Vagina (tissue), 2 donors: ENCODE results near the gene TSPAN9. TPM values are rescaled to one million over a fixed set of nuclear protein-coding genes. Genes with fewer than 3 reads are reported as not detected.

ENCODE experiments used
- DNase-seq, 2 donors: peaks; one replicate each; pipeline ENCODE4 v3.0.0-alpha.2; 2017; ENCODE audit errors: extremely low spot score in 2 of 2
- H3K27ac ChIP-seq: fragments of 200-600 bp; sonication (generic); one replicate; pipeline ENCODE4 v1.5.1; 2019
- H3K27me3 ChIP-seq: fragments of 200-600 bp; sonication (generic); one replicate; pipeline ENCODE4 v1.5.1; 2019
- H3K36me3 ChIP-seq, 2 donors: fragments of 200-600 bp; sonication (generic); one replicate each; pipeline ENCODE4 v1.5.1; 2017 to 2019
- H3K4me1 ChIP-seq: fragments of 200-600 bp; sonication (generic); one replicate; pipeline ENCODE4 v1.5.1; 2019
- H3K4me3 ChIP-seq, 2 donors: fragments of 200-600 bp; sonication (generic); 1 replicate in 1 of 2; 2 replicates in 1 of 2; pipeline ENCODE4 v1.5.1; 2016 to 2019
- H3K9me3 ChIP-seq: fragments of 200-600 bp; sonication (generic); one replicate; pipeline ENCODE4 v1.5.1; 2019
- POLR2A ChIP-seq, 2 donors: fragments of 450-650 bp; IDR thresholded peaks; one replicate each; pipeline ENCODE4 v1.6.1; 2017; ENCODE audit warnings: antibody characterized with exemption in 2 of 2, mild to moderate bottlenecking in 2 of 2, moderate library complexity in 2 of 2
- POLR2AphosphoS5 ChIP-seq, 2 donors: sonication (generic); formaldehyde crosslinking; IDR thresholded peaks; one replicate each; pipeline ENCODE4 v1.9.0; 2017; ENCODE audit warnings: antibody characterized with exemption in 2 of 2, mild to moderate bottlenecking in 2 of 2, low read depth in 1 of 2; ENCODE audit not compliant: insufficient read depth in 1 of 2
- intact Hi-C: fragments of 100-400 bp; cut with DNase I; formaldehyde crosslinking; loops from one replicate; pipeline ENCODE4 v1.15.1; 2023
- total RNA-seq: library from RNA; depleted of rRNA; stranded (reverse); fragments of >200 nt; gene quantifications from one replicate; pipeline ENCODE4 v1.2.3, GENCODE V29; 2016
- TF ChIP-seq, protein P1 (sequence below), 3 experiments: fragments of 450-650 bp in 2 of 3; fragments of 200-600 bp in 1 of 3; sonication (generic) in 1 of 3; IDR thresholded peaks; one replicate each; pipeline ENCODE4 v1.5.1; 2017 to 2019; ENCODE audit warnings: antibody characterized with exemption in 3 of 3, mild to moderate bottlenecking in 2 of 3, moderate library complexity in 2 of 3

Gene TSPAN9
- total RNA-seq, 1 donor from 2014 or later: 32.2 TPM

DNA sequence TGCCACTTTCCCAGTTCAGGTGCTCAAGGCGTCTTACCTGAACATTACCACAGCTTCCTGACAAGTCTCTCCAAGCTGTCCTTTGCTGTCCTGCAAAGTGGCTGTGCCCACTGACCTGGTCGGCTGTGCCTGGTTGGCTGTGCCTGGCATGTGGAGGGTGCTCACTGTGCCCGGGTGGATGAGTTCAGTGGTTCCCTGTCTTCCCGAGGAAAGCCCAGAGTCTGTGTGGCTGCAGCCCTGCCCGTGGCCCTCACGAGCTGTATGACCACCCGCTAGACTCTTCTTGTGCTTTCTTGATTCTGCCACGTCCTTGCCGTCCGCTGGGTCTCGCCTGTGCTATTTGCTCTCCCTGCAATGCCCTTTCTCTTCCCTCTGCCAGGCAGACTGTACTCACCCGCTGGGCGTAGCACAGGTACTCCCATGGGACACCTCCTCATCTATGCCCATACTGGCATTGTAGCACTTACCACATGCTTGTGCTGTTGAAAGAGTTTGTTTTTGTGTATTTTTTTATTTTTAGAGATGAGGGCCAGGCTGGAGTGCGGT, 95.9 kb downstream of the TSPAN9 start:
- intact Hi-C loops: no loop called here
- DNase-seq: no peak
- no peak overlapping the region for H3K4me3 ChIP-seq
- H3K9me3 ChIP-seq: no peaks in the 10 kb centered on the region
- no peaks in the 10 kb centered on the region for H3K36me3 ChIP-seq
- H3K27me3 ChIP-seq: no peaks in the 10 kb centered on the region
- TF ChIP-seq, protein P1, sequence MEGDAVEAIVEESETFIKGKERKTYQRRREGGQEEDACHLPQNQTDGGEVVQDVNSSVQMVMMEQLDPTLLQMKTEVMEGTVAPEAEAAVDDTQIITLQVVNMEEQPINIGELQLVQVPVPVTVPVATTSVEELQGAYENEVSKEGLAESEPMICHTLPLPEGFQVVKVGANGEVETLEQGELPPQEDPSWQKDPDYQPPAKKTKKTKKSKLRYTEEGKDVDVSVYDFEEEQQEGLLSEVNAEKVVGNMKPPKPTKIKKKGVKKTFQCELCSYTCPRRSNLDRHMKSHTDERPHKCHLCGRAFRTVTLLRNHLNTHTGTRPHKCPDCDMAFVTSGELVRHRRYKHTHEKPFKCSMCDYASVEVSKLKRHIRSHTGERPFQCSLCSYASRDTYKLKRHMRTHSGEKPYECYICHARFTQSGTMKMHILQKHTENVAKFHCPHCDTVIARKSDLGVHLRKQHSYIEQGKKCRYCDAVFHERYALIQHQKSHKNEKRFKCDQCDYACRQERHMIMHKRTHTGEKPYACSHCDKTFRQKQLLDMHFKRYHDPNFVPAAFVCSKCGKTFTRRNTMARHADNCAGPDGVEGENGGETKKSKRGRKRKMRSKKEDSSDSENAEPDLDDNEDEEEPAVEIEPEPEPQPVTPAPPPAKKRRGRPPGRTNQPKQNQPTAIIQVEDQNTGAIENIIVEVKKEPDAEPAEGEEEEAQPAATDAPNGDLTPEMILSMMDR (IDR thresholded peaks at IDR 0.05): no peak
- TF ChIP-seq POLR2AphosphoS5 (IDR thresholded peaks at IDR 0.05; ENCODE audit: insufficient read depth in 1 of 2, low read depth in 1 of 2) (no peak), POLR2A (IDR thresholded peaks at IDR 0.05) (no peak)
- H3K27ac ChIP-seq: no peak overlapping the region
- peaks cover 29% of the 10 kb centered on the region for H3K4me1 ChIP-seq

DNA sequence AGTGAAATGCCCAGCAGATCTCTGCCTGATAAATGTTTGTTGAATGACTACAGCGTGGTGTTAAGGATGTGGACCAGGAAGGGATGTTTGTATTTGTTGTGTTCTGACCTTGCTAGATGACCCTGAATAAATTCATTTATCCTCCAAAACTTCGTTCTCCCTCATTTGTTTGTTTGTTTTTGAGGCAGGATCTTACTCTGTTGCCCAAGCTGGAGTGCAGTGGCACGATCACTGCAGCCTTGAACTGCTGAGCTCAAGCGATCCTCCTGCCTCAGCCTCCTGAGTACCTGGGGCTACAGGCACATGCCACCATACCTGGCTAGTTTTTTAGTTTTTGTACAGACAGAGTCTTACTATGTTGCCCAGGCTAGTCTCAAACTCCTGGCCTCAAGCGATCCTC, 96.7 kb downstream of the TSPAN9 start:
- no peak for DNase-seq

DNA sequence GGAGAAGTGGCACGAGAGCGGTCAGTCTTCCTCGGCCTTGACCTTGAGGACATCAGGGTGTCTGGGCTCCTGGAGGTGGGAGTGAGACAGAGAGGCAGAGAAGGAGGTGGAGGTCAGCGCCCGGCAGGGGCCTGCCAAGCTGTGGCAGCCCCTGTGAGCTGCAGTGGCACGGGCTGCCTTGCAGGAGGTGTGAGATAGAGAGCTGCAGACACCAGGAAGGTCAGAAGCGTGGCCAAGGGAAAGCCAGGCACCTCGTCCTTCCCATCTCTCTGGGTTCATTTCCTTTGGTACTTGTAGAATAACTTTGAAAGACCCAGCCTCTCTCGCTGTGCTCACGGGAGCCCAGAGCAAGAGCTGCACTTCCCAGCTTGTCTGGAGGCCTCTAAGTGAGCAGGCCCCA, 98.1 kb downstream of the TSPAN9 start:
- Histone ChIP-seq H3K36me3 (no peaks in the 10 kb centered on the region), H3K4me3 (no peak overlapping the region), H3K27me3 (no peaks in the 10 kb centered on the region), H3K27ac (no peak overlapping the region), H3K4me1 (peaks cover 8% of the 10 kb centered on the region), H3K9me3 (no peaks in the 10 kb centered on the region)
- no peak for DNase-seq
- TF ChIP-seq, protein P1 (IDR thresholded peaks at IDR 0.05): no peak
- TF ChIP-seq POLR2A (IDR thresholded peaks at IDR 0.05): no peak
- TF ChIP-seq POLR2AphosphoS5 (IDR thresholded peaks at IDR 0.05; ENCODE audit: insufficient read depth in 1 of 2, low read depth in 1 of 2): no peak
- intact Hi-C loops: no loop called here

More for the DNA sequence above, 96.7 kb downstream of the TSPAN9 start:
- no peaks in the 10 kb centered on the region for H3K9me3 ChIP-seq
- TF ChIP-seq POLR2A (IDR thresholded peaks at IDR 0.05) (no peak), POLR2AphosphoS5 (IDR thresholded peaks at IDR 0.05; ENCODE audit: insufficient read depth in 1 of 2, low read depth in 1 of 2) (no peak)
- TF ChIP-seq, protein P1 (IDR thresholded peaks at IDR 0.05): no peak
- H3K27ac ChIP-seq: no peak overlapping the region
- H3K36me3 ChIP-seq: no peaks in the 10 kb centered on the region
- peaks cover 21% of the 10 kb centered on the region for H3K4me1 ChIP-seq
- no peak overlapping the region for H3K4me3 ChIP-seq
- no peaks in the 10 kb centered on the region for H3K27me3 ChIP-seq
- intact Hi-C loops: no loop called here

DNA sequence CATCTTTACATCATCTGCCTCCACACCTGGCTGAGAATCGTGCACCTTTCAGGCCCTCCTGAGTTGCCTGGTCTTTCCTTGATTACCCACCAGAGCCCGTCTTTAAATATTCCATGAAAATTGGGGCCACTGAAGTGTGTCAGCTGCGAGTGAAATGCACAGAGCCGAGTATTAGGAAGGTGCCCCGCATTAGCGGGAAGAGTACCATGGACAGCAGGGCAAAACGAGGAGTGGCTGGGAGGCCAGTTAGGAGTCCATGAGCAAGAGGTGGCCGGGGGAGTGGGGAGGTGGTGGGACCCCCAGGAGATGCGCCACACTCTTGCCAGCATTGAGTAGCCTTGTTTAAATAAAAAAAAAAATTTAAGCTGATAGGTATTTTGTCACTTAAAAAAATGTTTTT, 99.6 kb downstream of the TSPAN9 start:
- Histone ChIP-seq H3K27ac (no peak overlapping the region), H3K4me1 (no peaks in the 10 kb centered on the region), H3K36me3 (no peaks in the 10 kb centered on the region), H3K9me3 (no peaks in the 10 kb centered on the region), H3K27me3 (no peaks in the 10 kb centered on the region), H3K4me3 (no peak overlapping the region)
- no peak for DNase-seq
- intact Hi-C loops: no loop called here
- TF ChIP-seq, protein P1 (IDR thresholded peaks at IDR 0.05): no peak
- no peak for TF ChIP-seq POLR2A (IDR thresholded peaks at IDR 0.05)
- no peak for TF ChIP-seq POLR2AphosphoS5 (IDR thresholded peaks at IDR 0.05; ENCODE audit: insufficient read depth in 1 of 2, low read depth in 1 of 2)

DNA sequence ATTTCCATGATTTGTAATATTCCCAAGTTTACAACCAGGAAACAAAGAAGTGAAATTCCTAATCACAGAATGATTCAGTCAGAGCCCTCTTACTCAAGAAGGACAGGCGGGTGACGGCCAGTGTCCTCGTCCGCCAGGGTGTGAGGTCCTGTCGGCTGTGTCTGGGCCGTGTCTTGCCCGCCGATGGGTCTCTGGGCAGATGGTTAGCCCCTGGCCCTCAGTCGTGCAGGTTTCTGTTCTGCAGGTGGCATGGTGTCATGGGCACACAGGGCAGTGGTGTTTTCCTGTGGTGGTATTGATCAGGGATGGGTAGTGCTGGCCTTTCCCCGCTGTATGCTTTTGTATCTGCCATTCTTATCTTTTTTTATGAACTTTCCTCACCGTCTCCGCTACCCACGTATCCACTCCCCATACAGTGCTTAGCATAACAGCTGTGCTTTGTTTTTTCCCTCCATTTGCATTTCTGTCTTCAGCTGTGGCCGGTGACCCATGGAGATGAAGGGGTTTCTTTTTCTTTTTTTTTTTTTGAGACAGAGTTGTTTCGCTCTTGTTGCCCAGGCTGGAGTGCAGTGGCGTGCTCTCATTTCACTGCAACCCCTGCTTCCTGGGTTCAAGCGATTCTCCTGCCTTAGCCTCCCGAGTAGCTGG, 100.7 kb downstream of the TSPAN9 start:
- Histone ChIP-seq H3K9me3 (no peaks in the 10 kb centered on the region), H3K4me1 (no peaks in the 10 kb centered on the region), H3K36me3 (no peaks in the 10 kb centered on the region), H3K27ac (no peak overlapping the region), H3K27me3 (no peaks in the 10 kb centered on the region), H3K4me3 (no peak overlapping the region)
- intact Hi-C loops: no loop called here
- DNase-seq: no peak
- TF ChIP-seq, protein P1 (IDR thresholded peaks at IDR 0.05): no peak
- TF ChIP-seq POLR2A (IDR thresholded peaks at IDR 0.05) (no peak), POLR2AphosphoS5 (IDR thresholded peaks at IDR 0.05; ENCODE audit: insufficient read depth in 1 of 2, low read depth in 1 of 2) (no peak)
